ENCODE results near the gene ENC1.

ENC1 gene

GRCh38 chr5:74631081-74631953 lies 9.2 kb downstream of the ENC1 start:
- Histone ChIP-seq H3K27ac (no peak overlapping the region), H3K4me3 (no peak overlapping the region)
- no peak for TF ChIP-seq CTCF (IDR thresholded peaks at IDR 0.05)
- DNase-seq (ENCODE audit: low spot score), result no peak

GRCh38 chr5:74630453-74631066 lies 10.0 kb downstream of the ENC1 start:
- DNase-seq (ENCODE audit: low spot score), result no peak
- Histone ChIP-seq H3K27ac (no peak overlapping the region), H3K4me3 (no peak overlapping the region)
- no peak for TF ChIP-seq CTCF (IDR thresholded peaks at IDR 0.05)

GRCh38 chr5:74629326-74629725 lies 11.2 kb downstream of the ENC1 start:
- no peak for TF ChIP-seq CTCF (IDR thresholded peaks at IDR 0.05)
- DNase-seq (ENCODE audit: low spot score), result no peak

GRCh38 chr5:74628359-74628758 lies 12.2 kb downstream of the ENC1 start:
- no peak for DNase-seq (ENCODE audit: low spot score)
- no peak for TF ChIP-seq CTCF (IDR thresholded peaks at IDR 0.05)
- Histone ChIP-seq H3K4me3 (no peak overlapping the region), H3K27ac (no peak overlapping the region)

More at GRCh38 chr5:74629326-74629725, 11.2 kb downstream of the ENC1 start:
- Histone ChIP-seq H3K4me3 (no peak overlapping the region), H3K27ac (no peak overlapping the region)

GRCh38 chr5:74627646-74628279 lies 12.8 kb downstream of the ENC1 start:
- Histone ChIP-seq H3K4me3 (no peak overlapping the region), H3K27ac (no peak overlapping the region)
- TF ChIP-seq CTCF (IDR thresholded peaks at IDR 0.05), result no peak
- no peak for DNase-seq (ENCODE audit: low spot score)

- no peak for TF ChIP-seq CTCF (IDR thresholded peaks at IDR 0.05)
- no peak overlapping the region for H3K4me3 ChIP-seq
- H3K27ac ChIP-seq, result no peak overlapping the region
- no peak for DNase-seq (ENCODE audit: low spot score)
Measured at GRCh38 chr5:74626386-74627222, 13.9 kb downstream of the ENC1 start.

Data from coronary artery (tissue), 2 donors.